Small intestine (tissue), 7 donors: ENCODE results near the gene PDE6G. TPM values are rescaled to one million over a fixed set of nuclear protein-coding genes. Genes with fewer than 3 reads are reported as not detected.
"Not testable (repeated sequence)": the region's sequence is repeated elsewhere in the genome, so short reads cannot be mapped to it uniquely, and the experiment has no call there.

Experiments used
- DNase-seq, 2 donors: peaks; one replicate each; pipeline versions ENCODE4 v3.0.0 to v3.0.0-alpha.2; 2013
- FAIRE-seq: peaks from 2 replicates; lab custom pipeline; 2012; peaks lifted over from hg19 to GRCh38; lab: Jason Lieb, UNC
- H3K27ac ChIP-seq, 3 donors: one replicate each; pipeline ENCODE4 v1.5.1; 2013; ENCODE audit warnings: low read length in 2 of 3, mild to moderate bottlenecking in 2 of 3, control low read depth in 1 of 3, inconsistent platforms in 1 of 3, low read depth in 1 of 3, moderate library complexity in 1 of 3
- H3K27me3 ChIP-seq, 3 donors: one replicate each; pipeline ENCODE4 v1.6.1; 2013; ENCODE audit warnings: low read length in 3 of 3, inconsistent platforms in 1 of 3; ENCODE audit not compliant: control insufficient read depth in 3 of 3, insufficient read depth in 3 of 3
- H3K36me3 ChIP-seq, 3 donors: one replicate each; pipeline ENCODE4 v1.6.1; 2013; ENCODE audit warnings: low read length in 3 of 3, inconsistent platforms in 1 of 3, low read depth in 1 of 3, mild to moderate bottlenecking in 1 of 3, moderate library complexity in 1 of 3; ENCODE audit not compliant: control insufficient read depth in 3 of 3, insufficient read depth in 2 of 3
- H3K4me1 ChIP-seq, 3 donors: one replicate each; pipeline ENCODE4 v1.6.1; 2013; ENCODE audit warnings: low read length in 2 of 3, inconsistent platforms in 1 of 3, low read depth in 1 of 3, mild to moderate bottlenecking in 1 of 3, moderate library complexity in 1 of 3; ENCODE audit not compliant: control insufficient read depth in 3 of 3, insufficient read depth in 2 of 3
- H3K4me3 ChIP-seq, 3 donors: one replicate each; pipeline ENCODE4 v1.5.1; 2013; ENCODE audit warnings: low read length in 3 of 3, control low read depth in 1 of 3, inconsistent platforms in 1 of 3, low read depth in 1 of 3, mild to moderate bottlenecking in 1 of 3, moderate library complexity in 1 of 3
- H3K9me3 ChIP-seq, 2 donors: one replicate each; pipeline ENCODE4 v1.6.1; 2013; ENCODE audit warnings: low read depth in 1 of 2, low read length in 1 of 2; ENCODE audit not compliant: control insufficient read depth in 2 of 2, insufficient read depth in 1 of 2
- WGBS, 3 donors: extraction: QIAGEN DNeasy Blood & Tissue Kit; methylation state at CpG; one replicate each; pipeline ENCODE4 v1.1.7; 2013; 5-methylcytosine and 5-hydroxymethylcytosine counted together
- polyA plus RNA-seq, 4 donors: library from polyadenylated mRNA; stranded (reverse) in 3 of 4; unstranded in 1 of 4; fragments of 200-250 nt in 3 of 4; fragments of 120-200 nt in 1 of 4; gene quantifications; one replicate each; pipeline versions ENCODE4 v1.2.1 to v1.2.3, GENCODE V29; 2013
- donor health status: healthy with polysubstance abuse.
- donor health status: control.
- donor health status: control.
- donor health status: Bipolar disorder and iron deficiency.
- donor health status: healthy.

The PDE6G gene
- polyA plus RNA-seq, 4 donors, result 1.4 to 7.8 (median 2.8) TPM; not detected in 1

GRCh38 chr17:81636505-81637288 lies 19.6 kb downstream of the PDE6G start, which contains the start of the genes NPLOC4 and TSPAN10:
Gene NPLOC4 (minus strand): TSS chr17:81637112. CDS start chr17:81636930, 182 bp downstream.
Gene TSPAN10 (plus strand): TSS chr17:81637196. CDS start chr17:81642413, 5,217 bp downstream.
- FAIRE-seq, result no peak

DNA sequence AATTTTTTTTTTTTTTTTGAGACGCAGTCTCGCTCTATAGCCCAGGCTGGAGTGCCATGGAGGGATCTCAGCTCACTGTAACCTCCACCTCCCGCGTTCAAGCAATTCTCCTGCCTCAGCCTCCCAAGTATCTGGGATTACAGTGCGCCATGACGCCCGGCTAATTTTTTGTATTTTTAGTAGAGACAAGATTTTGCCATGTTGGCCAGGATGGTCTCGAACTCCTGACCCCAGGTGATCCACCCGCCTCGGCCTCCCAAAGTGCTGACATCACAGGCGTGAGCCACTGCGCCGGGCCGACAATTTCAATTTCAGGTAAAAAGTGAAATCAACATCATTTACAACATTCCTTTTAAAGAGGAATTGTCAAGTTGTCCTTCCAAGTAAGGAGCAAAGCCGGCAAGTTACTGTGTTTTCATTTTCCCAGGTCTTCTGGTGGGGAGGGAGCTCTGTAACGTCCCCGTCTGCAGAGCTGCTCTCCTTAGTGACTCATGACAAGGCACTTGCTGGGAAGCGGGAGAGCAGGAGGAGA lies 20.3 kb downstream of the PDE6G start:
- Histone ChIP-seq H3K36me3 (peaks cover 0 to 6% (median 0%) of the 10 kb centered on the region in 3 donors), H3K27me3 (no peaks in the 10 kb centered on the region), H3K4me3 (peak overlapping the region; percentile 69 to 99 (median 82)), H3K27ac (peak overlapping the region; percentile 76 to 95 (median 83)), H3K9me3 (no peaks in the 10 kb centered on the region), H3K4me1 (peaks cover 0 to 15% (median 3%) of the 10 kb centered on the region in 3 donors)
- no peak for DNase-seq
- 16 to 30% (median 19%) methylated on average over 18 of the region's 18 CpGs for WGBS, 3 donors
- no peak for FAIRE-seq

More at GRCh38 chr17:81636505-81637288, 19.6 kb downstream of the PDE6G start, which contains the start of the genes NPLOC4 and TSPAN10:
- peaks cover 0 to 15% (median 3%) of the 10 kb centered on the region in 3 donors for H3K4me1 ChIP-seq
- DNase-seq, result peak; percentile 82 to 94
- peak within 1 kb of the TSS; percentile 69 to 99 (median 82) for H3K4me3 ChIP-seq
- peaks cover 0 to 3% (median 0%) of the 10 kb centered on the region in 3 donors for H3K36me3 ChIP-seq
- 0 to 1% (median 0%) methylated on average over 53 to 77 of the region's 77 CpGs for WGBS, 3 donors
- no peaks in the 10 kb centered on the region for H3K9me3 ChIP-seq
- H3K27ac ChIP-seq, result peak within 1 kb of the TSS; percentile 76 to 95 (median 83)
- H3K27me3 ChIP-seq, result no peaks in the 10 kb centered on the region

DNA sequence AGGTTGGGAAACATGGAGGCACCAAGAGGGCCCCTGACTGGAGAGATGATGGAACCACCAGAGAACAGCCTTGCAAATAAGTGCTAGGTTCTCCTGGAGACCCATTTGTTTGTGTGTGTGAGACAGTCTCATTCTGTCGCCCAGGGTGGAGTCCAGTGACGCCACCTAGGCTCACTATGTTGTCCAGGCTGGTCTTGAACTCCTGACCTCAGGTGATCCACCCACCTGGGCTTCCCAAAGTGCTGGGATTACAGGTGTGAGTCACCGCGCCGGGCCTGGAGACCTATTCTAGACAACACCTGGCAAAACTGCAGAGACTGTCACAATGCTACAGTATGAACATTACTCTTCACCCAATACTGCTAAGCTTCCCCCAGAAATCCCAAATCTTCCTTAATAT lies 20.9 kb downstream of the PDE6G start:
- 50 to 81% (median 60%) methylated on average over 5 of the region's 5 CpGs for whole genome bisulfite sequencing, 3 donors
- Histone ChIP-seq H3K9me3 (no peaks in the 10 kb centered on the region), H3K4me1 (peaks cover 0 to 15% (median 3%) of the 10 kb centered on the region in 3 donors), H3K27ac (no peak overlapping the region), H3K4me3 (peak overlapping the region in 1 of 3 donors; percentile 69), H3K36me3 (peaks cover 0 to 11% (median 0%) of the 10 kb centered on the region in 3 donors), H3K27me3 (no peaks in the 10 kb centered on the region)
- no peak for FAIRE-seq
- DNase-seq, result peak in 1 of 2 donors; percentile 38

- Histone ChIP-seq H3K4me1 (peaks cover 0 to 15% (median 3%) of the 10 kb centered on the region in 3 donors), H3K4me3 (no peak overlapping the region), H3K27me3 (no peaks in the 10 kb centered on the region), H3K27ac (no peak overlapping the region), H3K36me3 (peaks cover 5 to 43% (median 11%) of the 10 kb centered on the region in 3 donors), H3K9me3 (no peaks in the 10 kb centered on the region)
- WGBS, 3 donors, result 76 to 85% (median 78%) methylated on average over 7 of the region's 7 CpGs
- FAIRE-seq (no peak), DNase-seq (no peak)
Observed at GRCh38 chr17:81631482-81631881, 24.9 kb downstream of the PDE6G start.

DNA sequence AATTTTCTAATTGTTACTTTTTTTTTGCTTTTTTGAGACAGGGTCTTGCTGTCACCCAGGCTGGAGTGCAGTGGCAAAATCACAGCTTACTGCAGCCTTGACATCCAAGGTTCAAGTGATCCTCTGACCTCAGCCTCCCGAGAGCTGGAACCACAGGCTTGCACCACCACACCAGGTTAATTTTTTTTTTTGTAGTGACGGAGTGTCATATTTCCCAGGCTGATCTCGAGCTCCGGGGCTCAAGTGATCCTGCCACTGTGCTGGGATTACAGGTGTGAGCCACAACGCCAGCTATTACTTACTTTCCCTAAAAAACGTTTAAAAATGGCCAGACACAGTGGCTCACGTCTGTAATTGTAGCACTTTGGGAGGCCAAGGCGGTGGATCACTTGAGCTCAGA lies 26.1 kb downstream of the PDE6G start:
- H3K4me3 ChIP-seq, result no peak overlapping the region
- 87 to 92% (median 89%) methylated on average over 8 of the region's 8 CpGs for WGBS, 3 donors
- H3K9me3 ChIP-seq, result peaks cover 0 to 9% of the 10 kb centered on the region in 2 donors
- no peaks in the 10 kb centered on the region for H3K27me3 ChIP-seq
- DNase-seq, result no peak
- H3K36me3 ChIP-seq, result peaks cover 7 to 56% (median 13%) of the 10 kb centered on the region in 3 donors
- no peak for FAIRE-seq
- no peak overlapping the region for H3K27ac ChIP-seq
- peaks cover 0 to 5% (median under 1%) of the 10 kb centered on the region in 3 donors for H3K4me1 ChIP-seq

GRCh38 chr17:81621494-81622130 lies 34.7 kb downstream of the PDE6G start:
- FAIRE-seq (no peak), DNase-seq (no peak)
- Histone ChIP-seq H3K4me3 (no peak overlapping the region), H3K27ac (no peak overlapping the region), H3K9me3 (peaks cover 0 to 18% of the 10 kb centered on the region in 2 donors), H3K36me3 (peaks cover 22 to 71% (median 24%) of the 10 kb centered on the region in 3 donors), H3K4me1 (no peaks in the 10 kb centered on the region), H3K27me3 (no peaks in the 10 kb centered on the region)
- 64 to 83% (median 68%) methylated on average over 11 of the region's 11 CpGs for WGBS, 3 donors

- not testable (repeated sequence) for H3K9me3 ChIP-seq, H3K27me3 ChIP-seq, H3K4me3 ChIP-seq, H3K27ac ChIP-seq, FAIRE-seq, DNase-seq, H3K4me1 ChIP-seq
- whole genome bisulfite sequencing, 3 donors, result 96 to 97% (median 96%) methylated on average over 4 to 33 of the region's 36 CpGs
- H3K36me3 ChIP-seq, result peaks cover 15 to 72% (median 15%) of the 10 kb centered on the region in 3 donors
Observed at GRCh38 chr17:81618307-81618706, 38.0 kb downstream of the PDE6G start.

- no peaks in the 10 kb centered on the region for H3K4me1 ChIP-seq
- H3K27ac ChIP-seq, result no peak overlapping the region
- peaks cover 13 to 75% (median 21%) of the 10 kb centered on the region in 3 donors for H3K36me3 ChIP-seq
- WGBS, 3 donors, result 49 to 70% (median 68%) methylated on average over 6 to 7 of the region's 7 CpGs
- no peak overlapping the region for H3K4me3 ChIP-seq
- DNase-seq, result no peak
- H3K9me3 ChIP-seq, result peaks cover 0 to 8% of the 10 kb centered on the region in 2 donors
- FAIRE-seq, result no peak
- no peaks in the 10 kb centered on the region for H3K27me3 ChIP-seq
Observed at GRCh38 chr17:81616877-81617276, 39.5 kb downstream of the PDE6G start.
